HG03066 (cell line): ENCODE measurements around the gene MYOM1.
"Not testable (repeated sequence)": the region's sequence is repeated elsewhere in the genome, so short reads cannot be mapped to it uniquely, and the experiment has no call there.

Source experiments
- ATAC-seq: cut with Tn5 transposase; IDR thresholded peaks from one replicate; pipeline ENCODE4 v1.9.1; 2021; ENCODE audit warnings: low read depth; ENCODE audit not compliant: unreplicated experiment

Gene MYOM1

DNA sequence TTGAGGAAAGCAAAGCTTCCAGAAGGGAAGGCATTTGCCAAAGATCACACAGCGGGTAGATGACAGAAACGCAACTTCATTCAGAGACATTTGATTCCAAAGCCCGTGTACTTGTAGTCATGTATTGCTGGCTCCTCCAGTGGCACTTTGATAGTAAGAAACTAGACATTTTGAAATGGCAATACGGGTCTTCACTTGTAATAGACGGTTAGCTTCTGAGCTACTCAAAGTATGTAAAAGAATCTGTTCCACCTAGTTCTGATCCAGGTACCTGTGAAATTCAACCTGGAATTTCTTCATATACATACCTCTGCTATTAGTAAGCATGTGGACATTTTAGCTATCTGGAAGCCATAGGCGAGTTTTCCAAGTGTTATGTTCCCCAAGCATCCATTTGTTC is 1.7 kb upstream of the MYOM1 start:
- no peak for ATAC-seq

DNA sequence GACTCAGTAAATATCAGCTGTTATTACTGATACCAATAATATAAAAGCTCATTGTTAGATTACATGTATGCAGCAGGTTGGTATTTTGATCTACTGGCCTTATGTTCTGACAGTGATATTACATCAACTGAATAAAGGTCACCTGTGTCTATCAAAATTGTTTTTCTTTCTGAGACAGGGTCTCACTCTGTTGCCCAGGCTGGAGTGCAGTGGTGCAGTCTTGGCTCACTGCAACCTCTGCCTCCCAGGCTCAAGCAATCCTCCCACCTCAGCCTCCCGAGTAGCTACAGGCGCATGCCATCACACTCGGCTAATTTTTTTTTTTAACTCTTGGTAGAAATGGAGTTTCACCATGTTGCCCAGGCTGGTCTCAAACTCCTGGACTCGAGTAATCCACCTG is 1.1 kb upstream of the MYOM1 start:
- ATAC-seq: not testable (repeated sequence)

DNA sequence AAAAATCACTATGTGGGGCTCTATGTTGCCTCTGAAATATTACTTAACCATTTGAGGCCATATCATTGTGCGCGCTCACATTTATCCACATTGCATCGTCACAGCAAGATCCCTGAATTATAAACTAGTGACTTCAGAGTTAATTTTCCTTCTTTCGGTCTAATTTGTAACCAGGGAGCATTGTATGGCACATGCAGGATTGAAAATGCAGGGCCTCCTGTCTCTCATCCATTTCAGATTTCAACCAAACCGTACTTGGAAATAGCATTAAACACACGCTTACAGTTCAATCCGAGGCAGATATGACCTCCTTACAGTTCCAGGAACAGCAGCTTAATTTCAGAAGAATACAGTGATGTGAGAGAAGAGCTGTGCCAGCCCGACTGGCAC is 532 bp downstream of the MYOM1 start:
- no peak for ATAC-seq

DNA sequence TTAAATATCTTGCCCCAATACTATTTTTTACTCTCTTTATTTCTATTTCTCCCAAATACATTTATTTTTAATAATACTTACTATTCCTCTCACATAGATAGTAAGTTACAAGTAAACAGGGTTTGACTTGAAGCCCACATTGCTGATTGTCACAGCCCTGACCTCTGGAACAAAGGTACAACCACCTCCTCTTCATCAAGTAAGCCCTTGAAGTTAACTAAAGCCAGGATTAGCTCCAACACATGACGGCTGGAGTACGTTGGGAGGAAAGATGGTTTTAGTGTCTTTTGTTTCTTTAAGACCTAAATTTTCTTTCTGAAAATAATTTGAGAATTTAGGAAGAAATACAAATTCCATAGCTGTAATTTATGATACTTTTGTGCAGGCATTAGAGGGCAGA is 949 bp downstream of the MYOM1 start:
- no peak for ATAC-seq

DNA sequence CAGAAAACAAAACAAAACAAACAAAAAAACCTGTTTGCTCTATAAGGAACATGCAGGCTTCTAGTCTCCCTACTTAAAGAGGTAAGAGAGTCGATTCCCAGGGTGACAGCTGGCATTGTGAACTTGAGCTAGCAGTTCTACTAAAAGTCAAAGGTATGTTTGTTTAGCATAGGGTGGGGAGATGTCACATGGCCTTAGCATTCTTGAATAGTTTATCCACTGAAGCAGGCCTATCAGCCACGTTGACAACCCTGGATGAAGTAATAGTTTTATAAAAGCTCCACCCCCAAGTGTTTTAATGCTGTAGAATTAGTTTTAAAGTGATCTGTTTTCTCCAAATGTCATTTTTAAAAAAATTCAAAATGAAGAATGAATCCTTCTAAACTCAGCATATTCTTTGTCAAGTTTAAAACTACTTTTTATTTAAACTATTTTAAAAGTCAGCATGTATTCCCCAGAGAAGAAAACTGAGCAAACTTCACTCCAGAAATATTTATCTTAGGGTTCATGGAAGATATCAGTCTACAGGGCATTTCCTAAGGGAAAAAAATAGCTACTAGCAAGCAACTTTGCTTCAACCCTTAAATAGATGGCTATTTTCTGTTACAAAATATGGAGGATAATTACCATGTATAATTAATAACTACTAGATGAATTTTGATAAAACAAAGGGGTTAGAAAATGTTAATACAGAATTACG is 1.7 kb downstream of the MYOM1 start:
- no peak for ATAC-seq

- no peak for ATAC-seq
Observed at GRCh38 chr18:3216987-3217386, 2.8 kb downstream of the MYOM1 start.

- ATAC-seq: no peak
Observed at GRCh38 chr18:3214855-3215637, 4.7 kb downstream of the MYOM1 start.

GRCh38 chr18:3213300-3214059 is 6.3 kb downstream of the MYOM1 start:
- no peak for ATAC-seq

- no peak for ATAC-seq
Observed at GRCh38 chr18:3212657-3213056, 7.1 kb downstream of the MYOM1 start.

DNA sequence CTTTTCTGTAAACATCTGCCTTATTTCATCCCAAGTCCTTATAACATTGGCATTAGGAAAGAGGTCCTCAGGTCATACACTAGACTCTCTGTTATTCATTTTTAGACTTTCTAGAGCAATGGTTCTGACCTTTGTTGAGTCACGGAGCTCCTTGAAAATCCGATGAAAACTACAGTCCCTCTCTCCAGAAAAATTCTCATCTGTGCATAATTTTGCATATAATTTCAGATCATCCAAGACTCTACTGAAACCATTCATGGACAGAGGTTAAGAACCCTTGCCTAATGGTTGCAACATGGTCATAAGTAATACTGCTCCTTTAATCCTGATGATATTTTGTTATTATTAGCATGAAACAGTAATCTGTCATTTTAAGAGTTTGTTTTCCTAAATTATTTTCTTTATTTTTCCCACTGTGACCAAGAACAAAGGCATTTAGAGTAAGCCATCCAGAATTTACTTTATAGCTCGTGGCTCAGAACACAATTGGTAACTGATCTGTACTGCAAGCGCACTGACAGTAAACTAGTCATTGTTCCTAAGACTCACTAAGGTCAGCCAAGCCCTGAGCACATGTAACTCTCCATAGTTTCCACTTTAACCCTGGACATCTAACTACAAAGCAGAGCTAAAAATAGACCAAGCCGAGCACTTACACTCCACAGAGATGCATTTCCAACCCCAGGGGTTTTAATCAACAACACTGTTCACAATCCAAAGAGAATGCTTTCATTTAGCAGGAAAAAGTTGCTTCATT is 8.4 kb downstream of the MYOM1 start:
- no peak for ATAC-seq

DNA sequence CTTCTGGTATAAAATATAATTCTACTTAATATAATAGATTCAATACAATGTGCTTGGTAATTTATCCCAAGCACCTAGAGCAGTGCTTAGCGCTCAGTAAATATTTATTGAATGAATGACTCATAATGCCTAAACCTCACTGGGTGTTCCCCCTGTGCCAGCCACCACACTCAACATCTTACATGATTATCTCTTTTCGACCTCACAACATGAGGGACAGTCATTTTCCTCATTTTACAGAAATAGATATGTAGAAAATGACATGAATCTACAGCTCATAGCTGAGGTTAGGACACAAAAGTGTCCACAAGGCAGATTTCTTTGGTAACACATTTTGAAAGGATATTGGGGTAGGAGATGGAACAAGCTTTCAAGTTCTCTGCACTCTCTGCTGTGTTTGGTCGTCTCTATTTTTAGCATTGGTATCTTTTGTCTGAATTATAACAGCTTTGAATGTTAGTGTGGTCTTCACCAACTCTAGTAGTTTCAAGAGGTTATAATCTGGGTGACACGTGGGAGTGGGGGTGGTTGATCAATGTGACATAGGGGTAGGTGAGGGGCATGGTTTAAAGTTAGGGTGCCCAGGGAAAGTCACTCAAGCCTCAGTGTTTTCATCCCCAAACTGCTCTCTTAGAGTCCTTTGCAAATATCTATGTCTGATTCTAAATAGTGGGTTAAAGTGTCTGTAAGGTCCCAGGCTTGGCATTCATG is 9.8 kb downstream of the MYOM1 start:
- ATAC-seq: no peak

GRCh38 chr18:3207565-3207964 is 12.2 kb downstream of the MYOM1 start:
- ATAC-seq: no peak

DNA sequence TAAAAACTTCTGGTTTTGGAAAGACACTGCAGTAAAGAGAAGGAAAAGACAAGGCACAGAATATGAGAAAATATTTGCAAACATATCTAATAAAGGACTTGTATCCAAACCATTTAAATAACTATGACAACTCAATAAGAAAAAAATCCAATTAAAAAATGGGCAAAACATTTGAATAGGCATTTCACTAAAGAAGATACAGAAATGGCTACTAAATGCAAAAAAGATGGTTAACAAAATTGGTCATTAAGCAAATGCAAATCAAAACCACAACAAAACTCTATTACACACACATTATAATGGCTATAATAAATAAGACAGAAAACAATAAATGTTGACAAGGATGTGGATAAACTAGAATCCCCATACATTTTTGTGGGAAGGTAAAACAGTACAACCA is 14.5 kb downstream of the MYOM1 start:
- ATAC-seq: no peak

DNA sequence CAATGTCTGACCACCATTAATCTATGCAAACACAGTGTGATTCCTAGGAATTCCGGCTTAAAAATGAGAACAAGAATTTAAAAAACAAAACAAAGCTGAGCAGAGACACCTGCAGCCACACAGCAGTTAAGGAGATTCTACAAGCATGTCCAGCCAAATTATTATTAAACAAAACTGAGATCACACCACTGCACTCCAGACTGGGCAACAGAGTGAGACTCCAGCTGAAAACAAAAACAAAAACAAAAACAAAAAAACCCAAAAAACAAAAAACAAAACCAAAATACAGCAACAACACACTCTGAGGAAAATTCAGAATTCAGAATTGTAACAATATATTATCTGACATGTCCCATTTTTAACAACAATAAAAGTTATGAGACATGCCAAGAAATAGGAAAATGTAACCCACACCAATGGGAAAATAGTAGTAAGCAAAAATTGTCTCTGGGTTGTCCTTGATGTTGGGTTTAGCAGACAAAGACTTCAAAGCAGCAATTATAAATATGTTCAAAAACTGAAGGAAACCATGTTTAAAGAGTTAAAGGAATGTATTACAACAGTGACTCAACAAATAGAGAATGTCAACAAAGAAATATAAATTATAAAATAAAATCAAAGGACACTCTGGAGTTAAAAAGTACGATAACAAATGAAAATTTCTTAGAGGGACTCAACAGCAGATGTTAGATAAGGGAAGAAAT is 19.7 kb downstream of the MYOM1 start:
- no peak for ATAC-seq

DNA sequence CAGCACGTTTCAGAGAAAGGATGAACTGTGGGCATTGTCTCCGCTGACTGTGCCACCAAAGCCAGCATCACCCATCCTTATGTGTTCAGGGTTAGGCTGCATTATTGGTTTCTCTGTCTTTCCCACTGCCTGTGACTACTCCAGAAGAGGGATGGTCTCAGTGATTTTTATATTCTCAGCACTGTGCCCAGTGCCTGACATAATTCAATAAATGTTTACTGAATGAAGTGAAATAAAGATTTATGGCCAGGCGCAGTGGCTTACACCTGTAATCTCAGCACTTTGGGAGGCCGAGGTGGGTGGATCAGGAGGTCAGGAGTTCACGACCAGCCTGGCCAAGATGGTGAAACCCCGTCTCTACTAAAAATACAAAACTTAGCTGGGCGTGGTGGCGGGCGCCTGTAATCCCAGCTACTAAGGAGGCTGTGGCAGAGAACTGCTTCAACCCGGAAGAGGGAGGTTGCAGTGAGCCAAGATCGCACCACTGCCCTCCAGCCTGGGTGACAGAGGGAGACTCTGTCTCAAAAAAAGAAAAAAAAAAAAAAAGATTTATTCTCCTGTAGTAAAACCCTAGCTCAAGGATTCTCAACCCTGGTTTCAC is 21.4 kb downstream of the MYOM1 start:
- not testable (repeated sequence) for ATAC-seq

GRCh38 chr18:3194947-3195612 is 24.7 kb downstream of the MYOM1 start:
- ATAC-seq: no peak

- no peak for ATAC-seq
Observed at GRCh38 chr18:3193331-3193730, 26.4 kb downstream of the MYOM1 start.

DNA sequence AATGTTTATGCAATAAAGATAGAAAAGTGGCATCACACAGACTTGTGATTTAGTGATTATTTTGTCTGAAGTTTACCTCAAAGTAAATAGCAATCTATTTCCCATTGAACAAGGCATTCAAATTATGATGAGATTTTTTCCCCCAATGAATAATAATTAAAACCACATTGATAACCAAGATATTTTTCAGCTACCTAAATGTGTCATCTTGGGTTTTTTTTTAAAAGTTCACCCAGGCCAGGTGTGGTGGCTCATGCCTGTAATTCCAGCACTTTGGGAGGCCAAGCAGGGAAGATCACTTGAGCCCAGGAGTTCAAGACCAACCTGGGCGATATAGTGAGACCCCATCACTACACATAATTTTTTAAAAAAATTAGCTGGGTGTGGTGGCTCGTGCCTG is 27.0 kb downstream of the MYOM1 start:
- ATAC-seq: no peak

- ATAC-seq: no peak
Observed at GRCh38 chr18:3192286-3192685, 27.5 kb downstream of the MYOM1 start.
